Hematopoietic multipotent progenitor cell treated with erythropoietin and hydrocortisone succinate and interleukin-3 and kit ligand, for 8 days (in vitro differentiated cells): ENCODE results near the gene FGF6.
"Not testable (repeated sequence)": the region's sequence is repeated elsewhere in the genome, so short reads cannot be mapped to it uniquely, and the experiment has no call there.

Source experiments
- DNase-seq: peaks from one replicate; pipeline ENCODE4 v3.0.0-alpha.2; 2015

Gene FGF6, protein sequence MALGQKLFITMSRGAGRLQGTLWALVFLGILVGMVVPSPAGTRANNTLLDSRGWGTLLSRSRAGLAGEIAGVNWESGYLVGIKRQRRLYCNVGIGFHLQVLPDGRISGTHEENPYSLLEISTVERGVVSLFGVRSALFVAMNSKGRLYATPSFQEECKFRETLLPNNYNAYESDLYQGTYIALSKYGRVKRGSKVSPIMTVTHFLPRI

DNA sequence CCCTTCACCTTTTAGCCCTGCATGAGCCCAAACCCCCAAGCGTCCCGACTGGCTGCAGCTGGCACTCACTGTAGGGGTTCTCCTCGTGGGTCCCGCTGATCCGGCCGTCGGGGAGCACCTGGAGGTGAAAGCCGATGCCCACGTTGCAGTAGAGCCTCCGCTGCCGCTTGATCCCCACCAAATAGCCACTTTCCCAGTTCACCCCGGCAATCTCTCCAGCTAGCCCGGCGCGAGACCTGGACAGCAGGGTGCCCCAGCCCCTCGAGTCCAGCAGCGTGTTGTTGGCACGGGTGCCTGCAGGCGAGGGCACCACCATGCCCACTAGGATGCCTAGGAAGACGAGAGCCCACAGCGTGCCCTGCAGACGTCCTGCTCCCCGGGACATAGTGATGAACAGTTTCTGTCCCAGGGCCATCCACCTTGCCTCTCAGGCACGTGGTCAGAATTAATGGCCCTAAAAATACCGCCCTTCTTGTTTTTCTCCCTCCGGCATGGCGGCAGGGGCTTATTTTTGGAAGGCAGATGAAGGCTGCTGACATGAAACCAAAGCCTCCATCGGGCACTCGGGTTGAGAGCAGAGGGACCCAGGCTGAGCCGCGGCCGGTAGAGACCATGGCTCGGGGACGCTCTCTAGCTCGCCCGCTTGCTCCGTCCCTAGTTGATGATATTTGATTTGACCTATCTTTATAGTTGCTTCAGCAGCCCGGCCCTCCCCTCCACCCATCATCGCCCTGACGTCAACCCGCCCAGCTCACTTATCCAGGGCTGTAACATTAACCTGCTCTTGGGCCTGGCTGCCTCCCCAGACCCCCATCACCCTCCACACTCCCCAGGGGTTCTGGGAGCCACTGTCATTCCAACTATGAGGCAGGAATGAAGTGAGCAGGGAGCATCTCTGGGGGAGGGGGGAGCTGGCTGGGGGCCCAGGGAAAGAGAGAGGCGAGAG, at the start of gene FGF6:
Gene FGF6, minus strand, starts transcription at position 660 of the 946 bp plus-strand sequence. Its CDS starts 245 bp downstream, at position 415.
- DNase-seq, result no peak

DNA sequence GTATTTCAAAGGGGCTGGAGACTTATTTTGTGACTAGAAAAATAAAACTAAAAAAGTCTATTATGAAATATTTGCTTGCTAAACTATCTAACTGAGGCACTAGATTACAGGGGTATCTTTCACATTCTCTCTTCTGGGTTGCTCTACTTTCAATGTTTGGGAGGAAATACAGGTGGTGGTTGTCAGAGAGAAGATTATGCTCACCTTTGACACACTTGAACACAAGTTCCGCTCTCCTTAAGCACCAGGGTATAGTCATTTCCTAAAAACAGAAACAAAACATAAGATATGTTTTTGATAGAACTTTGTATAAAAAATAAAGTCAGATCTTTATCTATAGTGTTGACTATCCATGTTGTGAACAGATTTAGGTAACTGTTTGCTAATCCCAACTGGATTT, 45.4 kb upstream of the FGF6 start:
- no peak for DNase-seq

DNA sequence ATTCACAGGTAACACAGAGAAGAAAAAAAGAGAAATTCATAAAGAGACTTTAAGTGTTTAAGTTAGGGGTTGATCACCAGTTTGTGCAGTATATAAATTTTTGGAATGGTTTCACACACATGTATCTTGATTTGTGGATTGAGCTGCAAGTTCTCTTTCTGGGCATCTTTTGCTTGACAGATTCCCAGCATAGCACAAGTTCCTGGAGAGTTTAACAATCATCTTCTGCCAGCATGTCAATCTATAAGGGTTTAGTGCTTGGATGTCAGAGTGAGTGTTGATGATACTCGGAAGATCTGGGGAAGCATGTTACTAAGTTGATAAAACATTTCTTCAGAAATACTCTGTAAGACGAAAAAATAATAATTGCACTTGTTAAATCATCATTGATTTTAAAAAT, 43.9 kb upstream of the FGF6 start:
- no peak for DNase-seq

DNA sequence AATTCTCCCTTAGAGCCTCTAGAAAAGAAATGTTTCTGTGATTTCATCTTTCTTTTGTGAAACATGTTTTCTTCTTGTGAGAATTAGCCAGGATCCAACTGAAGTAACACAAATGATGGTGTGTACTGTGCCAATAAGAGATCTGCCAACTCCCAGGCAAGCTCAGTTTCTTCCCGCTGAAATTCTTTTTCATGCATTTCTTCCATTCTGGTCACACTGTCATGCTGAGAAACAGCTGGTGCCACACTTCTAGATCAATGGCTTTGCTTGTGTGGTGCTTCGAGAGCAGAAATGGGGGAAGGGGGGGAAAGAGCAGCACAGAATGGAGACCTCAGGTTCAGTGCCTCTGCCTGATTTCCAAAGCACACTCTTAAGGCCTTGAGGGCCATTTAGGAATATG, 41.4 kb upstream of the FGF6 start:
- DNase-seq, result no peak

DNA sequence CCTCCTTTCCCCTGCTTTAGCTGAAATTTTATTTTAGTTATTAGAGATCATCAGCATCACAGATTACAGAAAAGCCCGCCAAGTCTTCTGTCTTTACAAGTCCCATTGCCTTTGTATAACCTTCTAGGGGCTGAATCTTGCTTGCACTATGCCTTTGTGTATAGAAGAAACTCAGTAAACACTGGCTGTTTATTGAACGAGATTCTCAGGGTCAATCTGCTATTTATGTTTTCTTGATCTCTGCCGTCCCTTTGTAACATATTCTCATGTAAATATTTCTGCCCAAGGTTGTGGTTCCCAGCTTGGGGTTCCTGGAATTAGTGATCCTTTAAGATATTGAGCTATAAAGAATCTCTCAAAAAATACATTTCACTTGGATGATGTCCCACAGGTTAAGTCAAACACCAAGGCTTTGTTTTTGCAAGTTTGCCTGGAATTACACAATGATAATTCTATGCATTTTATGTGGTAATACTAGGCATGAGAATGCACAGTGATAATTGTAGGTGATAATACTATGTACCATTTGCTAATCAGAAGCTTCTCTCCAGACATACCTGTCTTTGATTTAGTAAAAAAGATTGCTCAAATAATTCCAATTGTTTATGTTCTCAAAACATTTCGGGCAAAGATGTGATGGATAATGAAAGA, 40.6 kb upstream of the FGF6 start:
- no peak for DNase-seq

DNA sequence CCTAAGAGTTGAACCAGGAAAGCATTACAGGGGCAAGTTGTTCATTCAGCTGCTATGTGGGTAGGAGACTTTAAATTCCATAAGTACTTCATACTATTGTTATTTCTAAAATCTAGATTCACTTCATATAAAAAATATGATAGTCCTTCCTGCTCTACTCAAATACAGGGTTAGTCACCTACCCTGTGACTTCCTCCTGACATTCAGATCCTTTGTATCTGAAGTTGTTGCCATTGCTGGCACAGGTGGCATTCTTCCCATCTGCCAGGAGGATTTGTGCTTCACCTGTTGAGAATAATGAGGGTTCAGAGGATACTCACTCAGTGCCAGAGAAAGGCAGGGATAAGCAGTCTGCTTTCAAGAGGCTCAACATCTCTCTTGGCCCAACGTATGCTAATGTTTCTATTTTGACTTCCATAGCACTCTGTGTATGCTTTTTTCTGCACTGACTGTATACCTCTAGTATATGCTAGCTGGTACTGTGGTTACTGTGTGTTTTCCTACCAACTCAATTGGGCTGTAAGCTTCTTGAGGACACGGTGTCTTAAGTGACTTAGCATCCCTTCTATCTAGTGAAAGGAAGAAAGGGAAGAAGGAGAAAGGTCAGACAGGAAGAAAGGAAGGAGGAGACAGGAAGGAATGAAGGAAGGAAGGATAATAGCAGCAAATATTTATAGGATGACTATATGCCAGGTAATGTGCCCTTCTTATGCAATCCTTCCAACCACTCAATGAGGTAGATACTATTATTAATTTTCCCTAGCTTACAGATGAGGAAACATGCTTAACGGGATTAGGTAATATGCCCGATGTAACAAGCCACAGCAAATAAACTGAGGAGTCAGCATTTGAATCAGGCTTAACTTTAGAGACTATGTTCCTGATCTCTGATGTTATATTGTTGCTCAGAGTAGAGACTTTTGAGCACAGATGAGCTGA, 38.5 kb upstream of the FGF6 start:
- DNase-seq, result no peak

DNA sequence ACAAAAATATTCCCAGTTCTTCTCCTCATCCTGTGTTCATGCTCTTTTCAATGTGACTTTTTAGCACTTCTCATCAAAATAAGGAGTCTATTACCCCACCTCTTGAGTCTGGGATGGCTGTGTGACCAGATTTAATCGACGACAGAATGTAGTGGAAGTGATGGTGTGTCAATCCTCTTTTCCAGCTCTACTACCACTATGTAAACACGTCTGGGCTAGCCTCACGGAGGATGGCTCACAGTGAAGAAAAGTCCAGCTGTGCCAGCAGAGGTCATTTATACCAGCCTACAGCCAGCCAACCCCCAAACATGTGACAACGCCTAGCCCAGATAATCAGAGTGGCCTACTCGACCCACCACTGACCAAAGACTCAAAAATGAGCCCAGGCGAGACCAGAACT, 37.3 kb upstream of the FGF6 start:
- DNase-seq, result no peak

DNA sequence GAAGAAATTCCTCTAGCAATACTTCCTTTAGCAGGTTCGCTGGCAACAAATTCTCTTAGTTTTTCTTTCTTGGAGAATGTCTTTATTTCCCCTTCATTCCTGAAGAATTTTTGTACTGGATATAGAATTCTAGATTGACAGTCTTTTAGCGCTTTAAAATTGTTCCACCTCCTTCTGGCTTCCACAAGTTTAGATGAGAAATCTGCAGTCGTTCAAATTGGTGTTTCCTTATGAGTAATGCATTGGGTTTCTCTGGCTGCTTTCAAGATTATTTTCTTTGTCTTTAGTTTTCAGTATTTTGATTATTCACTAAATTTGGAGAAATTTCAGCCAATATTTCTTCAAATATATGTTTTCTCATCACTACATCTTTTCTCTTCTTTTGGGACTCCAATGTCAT, 33.3 kb upstream of the FGF6 start:
- DNase-seq, result no peak

DNA sequence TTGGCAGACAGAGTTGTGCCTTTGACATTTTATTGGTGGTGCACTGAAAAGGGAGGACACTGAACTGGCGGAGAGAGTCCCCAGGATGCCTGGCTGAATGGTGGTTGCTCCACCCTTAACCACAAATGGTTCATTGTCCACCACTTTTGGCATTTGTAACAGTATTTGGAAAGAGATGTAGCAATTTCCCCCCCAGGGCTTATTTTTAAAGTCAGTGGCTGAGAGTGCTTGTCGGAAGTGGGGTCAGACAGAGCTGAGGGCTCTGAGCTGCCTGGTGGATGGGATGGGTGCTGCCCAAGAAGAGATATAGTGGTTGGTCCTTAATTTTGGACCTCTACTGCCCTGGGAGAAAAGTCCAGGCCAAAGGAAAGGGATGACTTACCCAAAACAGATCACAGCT, 31.5 kb upstream of the FGF6 start:
- DNase-seq, result no peak

DNA sequence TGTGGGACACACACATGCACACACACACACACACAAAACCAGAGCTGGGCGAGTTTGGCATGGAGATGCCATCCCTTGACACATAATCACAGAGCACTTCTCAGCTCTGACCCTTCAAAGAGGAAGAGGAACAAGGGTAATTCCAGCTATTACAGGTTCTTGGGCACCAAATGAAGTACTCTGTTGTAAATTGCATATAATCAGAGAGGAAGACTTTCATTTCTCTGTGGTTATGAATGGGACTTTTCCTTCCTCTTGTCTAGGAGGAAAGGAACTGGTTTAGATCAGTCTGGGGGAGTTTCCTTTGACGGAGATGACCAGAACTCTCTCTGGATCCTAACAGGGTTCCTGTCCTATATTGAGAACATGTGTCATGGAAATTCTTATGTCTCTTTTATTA, 26.4 kb upstream of the FGF6 start:
- no peak for DNase-seq

DNA sequence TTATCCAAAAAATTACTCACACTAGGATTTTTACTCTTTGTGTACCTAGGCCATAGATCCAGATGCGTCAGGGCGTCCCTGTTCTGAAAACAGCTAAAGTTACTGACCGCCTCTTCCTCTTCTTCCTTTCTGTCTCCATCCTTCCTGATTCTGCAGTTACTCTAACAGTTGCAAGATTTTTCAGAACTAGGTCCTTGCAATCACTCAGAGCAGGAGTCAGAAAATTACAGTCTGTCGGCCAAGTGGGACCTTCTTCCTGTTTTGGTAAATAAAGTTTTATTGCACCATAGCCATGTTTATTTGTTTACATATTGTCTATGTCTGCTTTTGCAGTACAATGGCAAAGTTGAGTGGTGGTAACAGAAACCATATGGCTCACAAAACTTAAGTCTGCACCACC, 25.6 kb upstream of the FGF6 start:
- no peak for DNase-seq

DNA sequence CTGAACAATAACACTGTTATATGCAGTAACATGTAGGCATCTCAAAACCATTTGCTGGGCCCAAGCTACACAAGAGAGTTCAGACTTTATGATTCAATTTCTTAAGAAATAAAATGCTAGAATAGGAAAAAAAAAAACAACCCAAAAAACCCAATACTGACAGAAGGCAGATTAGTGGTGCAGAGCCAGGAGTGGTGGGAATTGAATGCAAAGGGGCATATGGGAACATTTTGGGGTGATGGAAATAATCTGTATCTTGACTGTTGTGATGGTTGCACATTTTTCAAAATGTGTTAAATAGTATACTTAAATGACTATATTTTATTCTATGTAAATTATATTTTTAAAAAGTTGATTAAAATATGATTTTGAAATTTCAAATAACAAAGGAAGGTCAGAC, 23.4 kb upstream of the FGF6 start:
- no peak for DNase-seq

DNA sequence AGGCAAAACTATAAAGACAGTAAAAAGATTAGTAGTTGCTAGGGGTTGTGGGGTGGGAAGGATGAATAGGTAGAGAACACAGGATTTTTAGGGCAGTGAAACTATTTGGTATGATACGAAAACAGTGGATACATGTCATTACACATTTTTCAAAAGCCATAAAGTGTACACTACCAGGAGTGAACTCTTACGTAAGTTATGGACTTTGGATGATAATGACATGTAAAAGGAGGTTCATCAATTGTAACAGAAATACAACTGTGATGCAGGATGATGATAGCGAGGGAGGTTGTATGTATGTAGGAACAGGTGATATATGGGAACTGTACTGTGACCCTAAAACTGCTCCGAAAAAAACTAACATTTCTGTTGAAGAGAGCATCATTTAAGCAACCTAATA, 15.1 kb upstream of the FGF6 start:
- no peak for DNase-seq

DNA sequence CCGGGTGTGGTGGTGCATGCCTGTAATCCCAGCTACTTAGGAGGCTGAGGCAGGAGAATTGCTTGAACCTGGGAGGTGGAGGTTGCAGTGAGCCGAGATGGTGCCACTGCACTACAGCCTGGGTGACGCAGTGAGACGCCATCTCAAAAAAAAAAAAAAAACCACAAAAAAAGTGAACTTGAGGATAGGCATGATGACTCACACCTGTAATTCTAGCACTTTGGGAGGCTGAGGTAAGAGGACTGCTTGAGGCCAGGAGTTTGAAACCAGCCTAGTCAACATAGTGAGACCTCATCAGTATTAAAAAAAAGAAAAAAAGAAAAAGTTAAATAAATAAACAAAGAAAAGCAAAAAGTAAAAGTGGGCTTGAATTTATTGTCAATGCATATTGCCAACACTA, 10.2 kb upstream of the FGF6 start:
- DNase-seq, result not testable (repeated sequence)

DNA sequence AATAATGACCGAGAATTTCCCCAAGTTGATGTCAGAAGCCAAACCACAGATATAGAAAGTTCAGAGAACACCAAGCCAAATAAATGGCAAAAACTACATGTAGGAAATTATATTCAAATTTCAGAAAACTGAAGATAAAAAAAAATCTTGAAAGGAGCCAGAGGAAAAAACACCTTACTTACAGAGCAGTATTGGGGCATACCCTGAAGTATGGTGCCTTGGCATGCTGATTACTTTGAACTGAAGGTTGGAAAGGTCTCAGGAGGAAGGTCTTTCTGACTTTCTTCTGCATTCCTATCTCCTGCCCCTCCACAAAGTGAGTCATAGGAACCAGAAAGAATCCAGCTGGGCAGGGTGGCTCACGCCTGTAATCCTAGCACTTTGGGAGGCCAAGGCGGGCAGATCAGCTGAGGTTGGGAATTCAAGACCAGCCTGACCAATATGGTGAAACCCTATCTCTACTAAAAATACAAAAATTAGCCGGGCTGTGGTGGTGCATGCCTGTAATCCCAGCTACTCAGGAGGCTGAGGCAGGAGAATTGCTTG, 8.8 kb upstream of the FGF6 start:
- no peak for DNase-seq

DNA sequence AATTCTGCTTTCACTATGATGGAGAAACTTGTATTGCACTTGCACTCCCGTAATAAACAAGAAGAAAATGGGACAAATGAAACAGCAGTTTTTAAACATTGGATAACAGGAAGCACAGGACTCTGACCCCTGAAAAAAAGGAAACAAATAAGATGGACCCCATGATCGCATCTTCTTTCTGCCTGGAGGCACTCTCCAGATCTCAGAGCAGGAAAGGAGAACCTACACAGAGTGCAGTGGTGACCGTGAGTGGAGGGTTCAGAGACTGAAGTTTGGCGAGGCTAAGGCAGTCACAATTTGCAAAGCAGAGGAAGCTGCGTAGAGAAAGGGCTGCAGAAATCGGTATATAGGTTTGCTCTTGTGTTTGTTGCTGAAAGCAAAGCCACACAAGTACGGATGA, 6.1 kb upstream of the FGF6 start:
- DNase-seq, result no peak

DNA sequence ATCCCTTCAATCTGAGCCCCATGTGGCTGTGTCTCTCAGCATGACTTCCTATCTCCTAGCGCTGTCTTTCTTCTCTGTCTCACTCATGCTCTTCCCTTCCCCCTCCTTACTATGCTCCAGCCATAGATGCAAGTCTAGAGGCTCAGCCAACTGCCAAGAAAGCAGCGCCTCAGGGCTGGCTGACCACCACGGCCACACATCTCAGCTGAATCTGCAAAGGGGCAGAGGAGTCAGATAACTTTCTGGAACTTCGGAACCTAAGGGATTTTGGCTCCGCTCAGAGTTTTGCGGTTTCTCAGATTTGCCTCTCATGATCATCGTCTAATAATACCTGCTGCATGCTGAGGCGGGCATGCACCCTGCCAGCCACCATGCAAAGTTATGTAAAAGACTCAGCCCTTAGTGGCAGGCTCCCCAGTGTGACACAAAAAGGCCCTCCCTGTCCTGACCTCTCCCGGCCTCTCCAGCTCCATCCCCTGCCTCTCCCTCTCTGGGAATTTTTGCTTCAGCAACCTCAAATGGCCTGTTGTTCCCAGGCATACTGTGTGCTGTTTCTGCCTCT, 5.0 kb upstream of the FGF6 start:
- DNase-seq, result no peak

DNA sequence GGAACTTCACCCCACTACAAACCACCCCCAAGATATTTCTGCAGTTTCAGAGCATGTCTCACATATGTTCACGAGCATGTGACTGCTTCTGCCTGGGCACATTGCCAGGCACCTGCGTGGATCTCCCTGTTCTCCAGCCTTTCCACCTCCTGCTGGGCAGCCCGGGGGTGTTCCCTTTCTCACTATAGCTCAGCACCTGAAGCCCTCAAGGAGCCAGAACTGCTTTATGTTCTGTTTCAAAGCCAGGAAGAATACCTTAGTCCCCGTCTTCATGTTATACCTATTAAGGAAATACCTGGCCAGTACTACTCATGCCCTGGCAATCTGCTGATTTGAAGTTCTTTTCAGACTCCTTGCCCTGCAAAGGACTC, 4.2 kb upstream of the FGF6 start:
- DNase-seq, result no peak

DNA sequence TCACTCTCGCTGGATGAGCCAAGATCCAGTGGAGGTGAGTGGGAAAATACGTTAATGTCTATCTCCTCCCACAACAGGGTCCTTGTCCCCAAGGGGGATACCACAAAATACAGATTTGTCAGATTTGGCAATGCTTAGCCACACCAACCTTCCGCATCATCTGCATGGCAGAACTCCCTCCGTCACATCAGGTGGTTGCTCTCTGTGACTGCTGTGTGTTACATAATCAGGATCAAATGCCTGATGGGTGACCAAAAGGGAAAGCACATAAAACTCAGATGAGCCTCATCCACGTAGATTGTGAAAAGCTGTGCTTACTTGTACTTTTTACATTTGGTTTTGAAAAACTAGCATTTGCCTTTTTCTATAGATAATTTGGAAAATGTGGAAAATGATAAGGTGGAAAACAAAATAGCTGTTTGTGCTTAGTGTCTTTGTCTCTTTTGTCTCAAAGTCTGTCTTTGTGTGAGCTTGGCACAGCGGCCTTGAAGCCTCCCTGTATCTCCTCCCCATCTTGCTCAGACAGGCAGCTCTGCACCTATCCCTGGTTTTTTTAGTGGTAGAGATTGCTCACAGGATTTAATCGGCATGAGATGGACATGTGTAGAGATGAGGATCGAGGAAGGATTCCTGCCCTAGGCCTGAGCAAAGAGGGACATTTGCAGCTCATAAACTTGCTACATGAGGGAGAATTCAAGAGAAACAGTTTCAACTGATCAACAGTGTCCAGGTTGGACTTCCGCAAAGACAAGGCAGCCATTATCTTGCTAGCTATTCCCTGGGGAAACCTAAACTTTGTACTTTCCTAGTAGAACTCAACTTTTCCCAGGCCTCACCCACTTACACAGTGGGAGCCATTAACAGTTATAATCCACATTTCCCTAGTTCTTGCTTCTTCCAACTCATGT, 3.6 kb upstream of the FGF6 start:
- DNase-seq, result no peak

DNA sequence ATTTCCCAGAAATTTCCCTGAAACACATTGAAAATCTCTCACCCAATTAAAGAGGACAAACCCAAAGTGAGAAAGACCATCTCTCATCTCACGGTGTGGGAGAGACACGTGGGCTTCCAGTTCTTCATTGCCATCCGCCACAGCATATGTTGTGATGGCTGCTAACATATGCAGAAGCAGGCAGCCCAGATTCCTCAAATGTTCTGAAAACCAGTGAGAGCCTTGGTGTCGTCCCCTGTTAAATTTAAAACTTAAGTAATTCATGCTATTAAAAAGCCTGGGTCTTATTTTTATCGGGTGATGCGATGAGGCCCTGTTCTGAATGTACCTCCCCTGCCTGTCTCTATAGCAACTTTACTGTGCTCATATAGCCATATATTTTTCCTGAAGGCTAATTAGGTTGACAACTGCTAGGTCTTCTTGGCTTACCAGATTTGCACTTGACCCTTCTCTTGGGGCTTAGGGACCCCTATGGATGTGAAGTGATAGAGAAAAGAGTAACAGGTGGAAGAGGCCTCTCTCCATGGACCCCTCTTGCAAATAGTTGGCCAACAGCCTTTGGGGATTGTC, 2.8 kb upstream of the FGF6 start:
- no peak for DNase-seq

DNA sequence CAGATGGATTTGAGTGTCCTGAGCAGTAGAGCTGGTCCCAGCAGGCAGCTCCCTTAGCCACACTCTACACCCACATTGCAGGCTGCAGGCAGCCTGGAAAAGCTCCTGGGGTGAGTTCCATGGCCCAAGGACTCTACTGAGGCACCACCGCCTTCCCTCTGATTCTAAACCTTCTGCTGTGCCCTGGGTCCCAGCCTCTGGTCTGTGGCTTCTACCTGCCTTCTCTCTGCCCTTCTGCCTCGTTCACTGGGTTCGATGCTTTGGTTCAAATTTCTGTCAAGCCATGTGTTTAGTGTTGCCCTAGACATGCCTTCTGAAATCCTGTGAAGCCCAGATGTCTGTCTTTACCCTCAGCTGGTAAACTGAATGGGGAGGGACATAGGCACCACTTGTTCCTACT, 1.5 kb upstream of the FGF6 start:
- DNase-seq, result no peak
